H9 (cell line): ENCODE measurements around the gene HS1BP3. TPM values are rescaled to one million over a fixed set of nuclear protein-coding genes. Genes with fewer than 3 reads are reported as not detected.

Experiments used
- DNase-seq: peaks from one replicate; pipeline ENCODE4 v3.0.0-alpha.2; 2017
- H2AFZ ChIP-seq: one replicate; pipeline ENCODE4 v1.6.1; 2013; ENCODE audit warnings: mild to moderate bottlenecking, low read length, control low read depth, moderate library complexity
- H2AK5ac ChIP-seq: 2 replicates; pipeline ENCODE4 v1.6.1; 2013; ENCODE audit warnings: low read length, control low read depth, mixed read lengths; ENCODE audit not compliant: insufficient read length
- H2BK120ac ChIP-seq: one replicate; pipeline ENCODE4 v1.6.1; 2013; ENCODE audit warnings: low read depth, mild to moderate bottlenecking, low read length, control low read depth, inconsistent platforms; ENCODE audit not compliant: poor library complexity, severe bottlenecking
- H2BK12ac ChIP-seq: 2 replicates; pipeline ENCODE4 v1.6.1; 2013; ENCODE audit warnings: low read length, control low read depth, mixed read lengths, low read depth; ENCODE audit not compliant: insufficient read length
- H2BK15ac ChIP-seq: 2 replicates; pipeline ENCODE4 v1.6.1; 2013; ENCODE audit warnings: low read depth, low read length, control low read depth
- H2BK20ac ChIP-seq: one replicate; pipeline ENCODE4 v1.6.1; 2013; ENCODE audit warnings: low read depth, mild to moderate bottlenecking, low read length, control low read depth, inconsistent platforms; ENCODE audit not compliant: poor library complexity, severe bottlenecking
- H2BK5ac ChIP-seq: 2 replicates; pipeline ENCODE4 v1.6.1; 2013; ENCODE audit warnings: low read length, control low read depth, mixed read lengths; ENCODE audit not compliant: insufficient read length
- H3K14ac ChIP-seq: 2 replicates; pipeline ENCODE4 v1.6.1; 2013; ENCODE audit warnings: low read length, control low read depth; ENCODE audit not compliant: insufficient read depth
- H3K18ac ChIP-seq: 2 replicates; pipeline ENCODE4 v1.6.1; 2013; ENCODE audit warnings: low read depth, mild to moderate bottlenecking, mixed read lengths, low read length, control low read depth; ENCODE audit not compliant: insufficient read length
- H3K23ac ChIP-seq: 2 replicates; pipeline ENCODE4 v1.6.1; 2013; ENCODE audit warnings: low read length, control low read depth, mixed read lengths, low read depth; ENCODE audit not compliant: insufficient read length
- H3K23me2 ChIP-seq: 2 replicates; pipeline ENCODE4 v1.6.1; 2013; ENCODE audit warnings: low read depth, mild to moderate bottlenecking, mixed read lengths, low read length, control low read depth; ENCODE audit not compliant: insufficient read length, poor library complexity, severe bottlenecking
- H3K27ac ChIP-seq: 2 replicates; pipeline ENCODE4 v1.5.1; 2013; ENCODE audit warnings: low read length, control low read depth, mixed read lengths, low read depth; ENCODE audit not compliant: insufficient read length
- H3K27me3 ChIP-seq: 2 replicates; pipeline ENCODE4 v1.6.1; 2013; ENCODE audit warnings: low read length, control low read depth, inconsistent platforms; ENCODE audit not compliant: insufficient read depth
- H3K4ac ChIP-seq: 2 replicates; pipeline ENCODE4 v1.6.1; 2013; ENCODE audit warnings: low read depth, mild to moderate bottlenecking, control low read depth, inconsistent platforms, low read length, moderate library complexity
- H3K4me1 ChIP-seq: 2 replicates; pipeline ENCODE4 v1.6.1; 2013; ENCODE audit warnings: low read length, control low read depth, inconsistent platforms; ENCODE audit not compliant: insufficient read depth
- H3K4me2 ChIP-seq: 2 replicates; pipeline ENCODE4 v1.6.1; 2013; ENCODE audit warnings: low read length, control low read depth, mixed read lengths; ENCODE audit not compliant: insufficient read length, insufficient read depth
- H3K56ac ChIP-seq: 2 replicates; pipeline ENCODE4 v1.6.1; 2013; ENCODE audit warnings: low read depth, mild to moderate bottlenecking, mixed read lengths, low read length, control low read depth; ENCODE audit not compliant: insufficient read length
- H3K79me1 ChIP-seq: 2 replicates; pipeline ENCODE4 v1.6.1; 2013; ENCODE audit warnings: low read depth, mild to moderate bottlenecking, moderate library complexity, low read length, control low read depth, inconsistent platforms; ENCODE audit not compliant: insufficient read depth, poor library complexity, severe bottlenecking
- H3K79me2 ChIP-seq: 2 replicates; pipeline ENCODE4 v1.6.1; 2013; ENCODE audit warnings: low read length, control low read depth, inconsistent platforms; ENCODE audit not compliant: insufficient read depth
- H3K9ac ChIP-seq: 2 replicates; pipeline ENCODE4 v1.6.1; 2013; ENCODE audit warnings: low read length, control low read depth, mixed read lengths; ENCODE audit not compliant: insufficient read length; ENCODE audit errors: extremely low read depth
- H3K9me3 ChIP-seq: one replicate; pipeline ENCODE4 v1.6.1; 2013; ENCODE audit warnings: low read depth, low read length, inconsistent platforms; ENCODE audit not compliant: control insufficient read depth
- H3T11ph ChIP-seq: one replicate; pipeline ENCODE4 v1.6.1; 2013; ENCODE audit warnings: mild to moderate bottlenecking, low read length, control low read depth, inconsistent platforms
- H4K20me1 ChIP-seq: one replicate; pipeline ENCODE4 v1.6.1; 2013; ENCODE audit not compliant: control insufficient read depth, insufficient read length, insufficient read depth
- H4K5ac ChIP-seq: 2 replicates; pipeline ENCODE4 v1.6.1; 2013; ENCODE audit warnings: low read depth, mild to moderate bottlenecking, mixed read lengths, low read length, control low read depth; ENCODE audit not compliant: insufficient read length
- H4K8ac ChIP-seq: replicated peaks from 2 replicates; pipeline ENCODE4 v1.6.1; 2013; ENCODE audit warnings: low read length, control low read depth, mixed read lengths, low read depth; ENCODE audit not compliant: insufficient read length
- H4K91ac ChIP-seq: 2 replicates; pipeline ENCODE4 v1.6.1; 2013; ENCODE audit warnings: low read depth, mild to moderate bottlenecking, moderate library complexity, mixed read lengths, low read length, control low read depth; ENCODE audit not compliant: insufficient read length
- H3K27ac Mint-ChIP-seq, 3 experiments: 2 replicates in 2 of 3; 3 replicates in 1 of 3; pipeline ENCODE4 v1.8.0; 2020 to 2021; ENCODE audit warnings: mixed read lengths in 3 of 3, mild to moderate bottlenecking in 1 of 3, moderate library complexity in 1 of 3
- H3K27me3 Mint-ChIP-seq: 2 replicates; pipeline ENCODE4 v1.8.0; 2021; ENCODE audit warnings: low read depth, mild to moderate bottlenecking, moderate library complexity, mixed read lengths
- H3K36me3 Mint-ChIP-seq, 3 experiments: 2 replicates in 2 of 3; 3 replicates in 1 of 3; pipeline ENCODE4 v1.8.0; 2020 to 2021; ENCODE audit warnings: low read depth in 3 of 3, mixed read lengths in 3 of 3; ENCODE audit not compliant: insufficient read depth in 1 of 3
- H3K4me1 Mint-ChIP-seq, 2 experiments: 2 replicates each; pipeline ENCODE4 v1.8.0; 2020; ENCODE audit warnings: mixed read lengths in 2 of 2
- H3K4me3 Mint-ChIP-seq, 2 experiments: 2 replicates in 1 of 2; 3 replicates in 1 of 2; pipeline ENCODE4 v1.8.0; 2020 to 2021; ENCODE audit warnings: mild to moderate bottlenecking in 2 of 2, mixed read lengths in 2 of 2, moderate library complexity in 1 of 2
- H3K9me3 Mint-ChIP-seq, 2 experiments: 2 replicates in 1 of 2; 3 replicates in 1 of 2; pipeline ENCODE4 v1.8.0; 2020; ENCODE audit warnings: mild to moderate bottlenecking in 2 of 2, mixed read lengths in 2 of 2, moderate library complexity in 1 of 2
- WGBS: extraction: QIAGEN DNeasy Blood & Tissue Kit; methylation state at CpG from one replicate; pipeline ENCODE4 v1.1.7; 2013; ENCODE audit warnings: missing lambda C conversion rate, low lambda C conversion rate, mixed read lengths; ENCODE audit not compliant: insufficient read length; ENCODE audit errors: extremely low coverage; 5-methylcytosine and 5-hydroxymethylcytosine counted together
- total RNA-seq: library from RNA; stranded (reverse); gene quantifications from 2 replicates; pipeline ENCODE4 v1.2.1, GENCODE V29; 2021
- TF ChIP-seq, protein P1 (sequence below): fragments of 200-600 bp; sonication (generic); conservative IDR thresholded peaks from 3 replicates; pipeline ENCODE4 v1.8.0; 2021; ENCODE audit warnings: antibody characterized with exemption, mild to moderate bottlenecking

HS1BP3 gene
- total RNA-seq, 1 experiment from 2014 or later = 11.1 TPM

DNA sequence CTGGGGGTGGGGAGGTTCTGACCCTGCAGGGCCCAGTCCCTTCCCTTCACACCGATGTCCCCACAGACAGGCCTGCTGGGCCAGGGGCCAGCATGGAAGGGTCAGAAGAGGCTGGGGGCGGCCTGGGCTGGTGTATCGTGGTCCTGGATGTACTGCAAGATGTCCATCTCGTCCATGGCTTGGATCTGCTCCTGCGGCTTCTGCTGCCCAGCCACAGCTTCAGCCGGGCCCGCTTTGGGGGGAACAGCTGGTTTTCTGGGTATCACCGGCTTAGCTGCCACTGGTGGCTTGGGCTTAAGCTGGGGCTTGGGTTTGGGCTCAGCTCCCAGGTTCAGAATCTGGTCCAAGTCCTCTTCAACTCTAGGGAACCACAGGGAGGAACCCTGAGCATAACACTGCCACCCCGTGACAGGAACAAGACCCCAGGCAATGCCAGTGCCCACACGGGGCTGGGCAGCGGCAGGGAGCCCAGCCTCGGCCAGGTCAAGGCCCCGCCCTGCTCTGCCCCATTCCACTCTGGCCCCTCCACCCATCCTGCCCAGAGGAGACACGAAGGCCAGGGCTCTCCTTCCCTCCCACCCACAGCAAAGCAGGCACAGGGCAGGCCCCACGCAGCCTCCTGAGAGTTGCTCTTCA, 31.9 kb downstream of the HS1BP3 start:
- no peak overlapping the region for H3K23ac ChIP-seq
- Mint-ChIP-seq H3K4me1 (peaks cover 17 to 22% of the 10 kb centered on the region in 2 experiments), H3K36me3 (peaks cover 0 to 8% (median 6%) of the 10 kb centered on the region in 3 experiments; a peak in 3 of 7 replicates), H3K4me3 (no peak overlapping the region), H3K9me3 (no peaks in the 10 kb centered on the region), H3K27ac (0 out of 7 replicates have a peak overlapping the region, but pooled peaks of 2 of the 3 experiments have one; percentile 68 to 74), H3K27me3 (peaks cover 3% of the 10 kb centered on the region; the same call in 1 of the 2 replicates)
- peaks cover 3% of the 10 kb centered on the region for H3K23me2 ChIP-seq
- H3K4me2 ChIP-seq = no peak overlapping the region
- H3K27me3 ChIP-seq = no peaks in the 10 kb centered on the region
- no peak overlapping the region for H2BK12ac ChIP-seq
- H2AK5ac ChIP-seq = no peak overlapping the region
- no peak overlapping the region for H3K18ac ChIP-seq
- H2BK20ac ChIP-seq = no peak overlapping the region
- H3T11ph ChIP-seq = no peak overlapping the region
- no peak overlapping the region for H3K14ac ChIP-seq
- H3K79me2 ChIP-seq = no peaks in the 10 kb centered on the region
- no peak for DNase-seq
- WGBS = no CpG with 5 or more reads among the region's 15 CpGs
- H3K56ac ChIP-seq = no peak overlapping the region
- H3K79me1 ChIP-seq = no peaks in the 10 kb centered on the region
- H3K4ac ChIP-seq = no peak overlapping the region
- no peak overlapping the region for H2BK120ac ChIP-seq
- no peak overlapping the region for H2BK5ac ChIP-seq
- TF ChIP-seq, protein P1, sequence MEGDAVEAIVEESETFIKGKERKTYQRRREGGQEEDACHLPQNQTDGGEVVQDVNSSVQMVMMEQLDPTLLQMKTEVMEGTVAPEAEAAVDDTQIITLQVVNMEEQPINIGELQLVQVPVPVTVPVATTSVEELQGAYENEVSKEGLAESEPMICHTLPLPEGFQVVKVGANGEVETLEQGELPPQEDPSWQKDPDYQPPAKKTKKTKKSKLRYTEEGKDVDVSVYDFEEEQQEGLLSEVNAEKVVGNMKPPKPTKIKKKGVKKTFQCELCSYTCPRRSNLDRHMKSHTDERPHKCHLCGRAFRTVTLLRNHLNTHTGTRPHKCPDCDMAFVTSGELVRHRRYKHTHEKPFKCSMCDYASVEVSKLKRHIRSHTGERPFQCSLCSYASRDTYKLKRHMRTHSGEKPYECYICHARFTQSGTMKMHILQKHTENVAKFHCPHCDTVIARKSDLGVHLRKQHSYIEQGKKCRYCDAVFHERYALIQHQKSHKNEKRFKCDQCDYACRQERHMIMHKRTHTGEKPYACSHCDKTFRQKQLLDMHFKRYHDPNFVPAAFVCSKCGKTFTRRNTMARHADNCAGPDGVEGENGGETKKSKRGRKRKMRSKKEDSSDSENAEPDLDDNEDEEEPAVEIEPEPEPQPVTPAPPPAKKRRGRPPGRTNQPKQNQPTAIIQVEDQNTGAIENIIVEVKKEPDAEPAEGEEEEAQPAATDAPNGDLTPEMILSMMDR = no peak
- H3K27ac ChIP-seq = no peak overlapping the region
- peaks cover 3% of the 10 kb centered on the region; the same call in 1 of the 2 replicates for H3K4me1 ChIP-seq
- H3K9ac ChIP-seq = no peak overlapping the region
- no peak overlapping the region for H4K5ac ChIP-seq
- no peaks in the 10 kb centered on the region for H3K9me3 ChIP-seq
- H4K91ac ChIP-seq = no peak overlapping the region
- no peaks in the 10 kb centered on the region for H4K20me1 ChIP-seq
- no peak overlapping the region for H4K8ac ChIP-seq
- no peak overlapping the region for H2AFZ ChIP-seq
- no peak overlapping the region for H2BK15ac ChIP-seq
